Lower lobe of right lung (tissue), 2 donors: ENCODE results near the gene CCDC141. TPM values are rescaled to one million over a fixed set of nuclear protein-coding genes. Genes with fewer than 3 reads are reported as not detected.

ENCODE experiments used
- ATAC-seq, 2 donors: fragments of 200-7000 bp; cut with Tn5 transposase; one replicate each; pipeline ENCODE4 v1.9.1; 2020 to 2022; ENCODE audit warnings: mild to moderate bottlenecking in 2 of 2, moderate library complexity in 2 of 2
- DNase-seq: peaks from one replicate; pipeline ENCODE4 v3.0.0-alpha.2; 2020
- H3K27ac ChIP-seq: fragments of 200-600 bp; one replicate; pipeline ENCODE4 v1.8.0; 2022
- H3K27me3 ChIP-seq: fragments of 200-600 bp; one replicate; pipeline ENCODE4 v1.8.0; 2022; ENCODE audit warnings: low read depth
- H3K36me3 ChIP-seq: fragments of 200-600 bp; one replicate; pipeline ENCODE4 v1.8.0; 2022; ENCODE audit warnings: mild to moderate bottlenecking
- H3K4me1 ChIP-seq: fragments of 200-600 bp; one replicate; pipeline ENCODE4 v1.8.0; 2022
- H3K4me3 ChIP-seq: fragments of 200-600 bp; one replicate; pipeline ENCODE4 v1.8.0; 2022; ENCODE audit warnings: mild to moderate bottlenecking
- H3K9me3 ChIP-seq: fragments of 200-600 bp; one replicate; pipeline ENCODE4 v1.8.0; 2022
- intact Hi-C: fragments of 100-400 bp; cut with DNase I; formaldehyde crosslinking; loops from one replicate; pipeline ENCODE4 v1.11.0; 2022
- total RNA-seq: library from RNA; stranded (reverse); fragmentation: NEBNext Ultra II Directional; extraction: Animal tissue kit (Norgen Biotek cat#: 25700); gene quantifications from one replicate; pipeline ENCODE4 v1.2.1, GENCODE V29; 2021
- TF ChIP-seq, protein P1 (sequence below): fragments of 200-600 bp; IDR thresholded peaks from one replicate; pipeline ENCODE4 v1.8.0; 2022; ENCODE audit warnings: antibody characterized with exemption, mild to moderate bottlenecking
- donor health status: DM: no; HTN: yes; CAD: no; lungs with severe emphysema.

CCDC141 gene
- total RNA-seq, 1 donor from 2014 or later, result 40.5 TPM

DNA sequence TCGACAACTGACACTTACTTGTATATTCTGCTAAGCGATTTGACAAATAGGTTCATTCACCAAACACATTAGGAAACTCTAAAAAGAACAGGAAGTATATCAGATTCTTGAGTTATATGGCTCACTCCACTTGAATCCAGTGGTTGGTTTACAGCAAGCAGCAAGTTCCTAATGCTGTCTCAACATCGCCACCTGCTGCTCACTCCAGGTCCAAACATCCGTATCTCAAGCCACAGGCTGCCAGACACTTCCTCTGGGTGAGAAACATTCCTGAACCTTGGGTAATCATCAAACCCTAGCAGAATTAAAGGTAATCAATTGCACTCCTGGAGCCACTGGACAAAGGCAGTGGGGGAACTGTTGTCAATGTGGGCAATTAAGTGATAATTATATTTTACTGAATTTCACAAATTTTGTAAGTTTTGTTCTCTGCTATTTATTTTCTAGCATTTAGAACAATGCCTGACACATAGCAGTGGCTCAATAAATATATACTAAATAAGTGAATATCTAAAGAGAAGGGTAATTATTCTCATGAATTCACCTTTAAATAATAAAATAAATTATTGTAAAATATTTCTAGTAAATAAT is 135.6 kb downstream of the CCDC141 start:
- TF ChIP-seq, protein P1, sequence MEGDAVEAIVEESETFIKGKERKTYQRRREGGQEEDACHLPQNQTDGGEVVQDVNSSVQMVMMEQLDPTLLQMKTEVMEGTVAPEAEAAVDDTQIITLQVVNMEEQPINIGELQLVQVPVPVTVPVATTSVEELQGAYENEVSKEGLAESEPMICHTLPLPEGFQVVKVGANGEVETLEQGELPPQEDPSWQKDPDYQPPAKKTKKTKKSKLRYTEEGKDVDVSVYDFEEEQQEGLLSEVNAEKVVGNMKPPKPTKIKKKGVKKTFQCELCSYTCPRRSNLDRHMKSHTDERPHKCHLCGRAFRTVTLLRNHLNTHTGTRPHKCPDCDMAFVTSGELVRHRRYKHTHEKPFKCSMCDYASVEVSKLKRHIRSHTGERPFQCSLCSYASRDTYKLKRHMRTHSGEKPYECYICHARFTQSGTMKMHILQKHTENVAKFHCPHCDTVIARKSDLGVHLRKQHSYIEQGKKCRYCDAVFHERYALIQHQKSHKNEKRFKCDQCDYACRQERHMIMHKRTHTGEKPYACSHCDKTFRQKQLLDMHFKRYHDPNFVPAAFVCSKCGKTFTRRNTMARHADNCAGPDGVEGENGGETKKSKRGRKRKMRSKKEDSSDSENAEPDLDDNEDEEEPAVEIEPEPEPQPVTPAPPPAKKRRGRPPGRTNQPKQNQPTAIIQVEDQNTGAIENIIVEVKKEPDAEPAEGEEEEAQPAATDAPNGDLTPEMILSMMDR, result peak; percentile 79
- Histone ChIP-seq H3K36me3 (no peaks in the 10 kb centered on the region), H3K27ac (no peak overlapping the region), H3K9me3 (no peaks in the 10 kb centered on the region), H3K4me1 (no peaks in the 10 kb centered on the region), H3K27me3 (no peaks in the 10 kb centered on the region), H3K4me3 (no peak overlapping the region)
- DNase-seq (peak; percentile 85), ATAC-seq (peak; percentile 92 to 95)
- intact Hi-C loops, result no loop called here

DNA sequence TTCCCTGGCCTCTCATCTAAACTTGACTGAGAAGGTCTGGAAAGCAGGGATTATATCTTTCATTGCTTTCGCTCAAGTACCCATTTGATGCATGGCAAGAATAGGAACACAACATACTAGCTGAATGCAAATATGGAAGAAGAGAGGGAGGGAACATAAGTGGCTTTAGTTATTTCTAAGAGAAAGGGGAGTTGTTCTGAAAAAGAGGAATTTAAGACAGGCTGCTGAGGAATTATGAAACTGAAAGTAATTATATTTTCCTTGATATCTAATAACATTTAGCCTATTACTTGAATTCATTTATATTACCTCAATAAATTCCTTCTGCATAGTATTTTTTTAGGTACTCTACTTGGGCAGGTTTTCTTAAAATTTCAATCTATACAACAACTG is 136.9 kb downstream of the CCDC141 start:
- ATAC-seq (peak; percentile 43), DNase-seq (no peak)
- intact Hi-C loops, result no loop called here
- H3K9me3 ChIP-seq, result no peaks in the 10 kb centered on the region
- TF ChIP-seq, protein P1, result no peak
- no peaks in the 10 kb centered on the region for H3K36me3 ChIP-seq
- no peak overlapping the region for H3K4me3 ChIP-seq
- H3K27ac ChIP-seq, result no peak overlapping the region
- H3K4me1 ChIP-seq, result no peaks in the 10 kb centered on the region
- H3K27me3 ChIP-seq, result no peaks in the 10 kb centered on the region

DNA sequence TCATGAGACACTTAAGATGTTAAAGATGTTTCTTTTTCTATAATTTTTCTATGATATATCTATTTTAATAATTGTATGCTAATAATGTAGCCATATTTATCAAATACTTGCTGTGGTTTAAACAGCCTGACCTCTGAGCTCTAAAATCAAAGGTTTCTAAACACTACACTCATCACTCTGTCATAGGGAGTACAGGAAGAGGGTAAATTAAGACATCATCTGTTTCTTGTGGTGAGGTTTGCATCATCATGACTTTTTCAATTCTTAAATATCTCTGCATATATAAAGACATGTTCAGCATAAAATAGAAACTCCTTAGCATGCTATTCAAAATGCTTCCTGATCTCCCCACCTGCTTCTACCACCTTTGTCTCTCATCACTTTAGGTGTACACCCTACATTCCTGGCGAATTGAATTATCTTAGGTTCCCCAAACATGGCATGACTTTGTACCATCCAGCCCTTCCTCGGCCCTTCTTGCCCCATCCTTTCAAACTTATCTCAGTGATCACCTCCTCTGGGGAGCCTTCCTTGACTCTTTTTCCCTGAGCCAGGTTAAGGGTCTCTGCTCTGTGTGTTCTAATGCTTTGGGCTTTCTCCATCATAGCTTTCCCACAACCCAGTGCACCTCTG is 137.4 kb downstream of the CCDC141 start:
- DNase-seq, result no peak
- TF ChIP-seq, protein P1, result no peak
- intact Hi-C loops, result no loop called here
- Histone ChIP-seq H3K4me1 (no peaks in the 10 kb centered on the region), H3K36me3 (no peaks in the 10 kb centered on the region), H3K27ac (no peak overlapping the region), H3K27me3 (no peaks in the 10 kb centered on the region), H3K4me3 (no peak overlapping the region), H3K9me3 (no peaks in the 10 kb centered on the region)
- ATAC-seq, result no peak

DNA sequence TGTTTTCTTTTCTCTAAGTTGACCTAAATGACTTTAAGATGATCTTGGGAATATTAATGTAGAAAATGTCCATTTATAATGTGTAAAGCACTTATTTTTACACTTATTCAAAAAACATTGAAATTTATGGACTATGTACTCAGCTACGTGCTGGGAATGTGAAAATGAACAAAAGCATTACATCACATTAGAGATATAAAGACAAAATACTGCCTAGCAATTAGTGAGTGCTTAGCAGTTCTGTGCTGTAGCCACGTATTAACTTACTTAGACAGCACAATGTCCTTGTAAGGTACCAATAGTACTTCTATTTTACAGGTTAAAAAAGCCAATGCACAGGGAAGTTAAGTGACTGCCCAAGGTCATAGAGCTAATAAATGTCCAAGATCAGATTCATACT is 138.9 kb downstream of the CCDC141 start:
- Histone ChIP-seq H3K4me1 (no peaks in the 10 kb centered on the region), H3K27ac (no peak overlapping the region), H3K4me3 (no peak overlapping the region), H3K9me3 (no peaks in the 10 kb centered on the region), H3K36me3 (no peaks in the 10 kb centered on the region), H3K27me3 (no peaks in the 10 kb centered on the region)
- DNase-seq, result no peak
- ATAC-seq, result no peak
- TF ChIP-seq, protein P1, result no peak
- intact Hi-C loops, result no loop called here

DNA sequence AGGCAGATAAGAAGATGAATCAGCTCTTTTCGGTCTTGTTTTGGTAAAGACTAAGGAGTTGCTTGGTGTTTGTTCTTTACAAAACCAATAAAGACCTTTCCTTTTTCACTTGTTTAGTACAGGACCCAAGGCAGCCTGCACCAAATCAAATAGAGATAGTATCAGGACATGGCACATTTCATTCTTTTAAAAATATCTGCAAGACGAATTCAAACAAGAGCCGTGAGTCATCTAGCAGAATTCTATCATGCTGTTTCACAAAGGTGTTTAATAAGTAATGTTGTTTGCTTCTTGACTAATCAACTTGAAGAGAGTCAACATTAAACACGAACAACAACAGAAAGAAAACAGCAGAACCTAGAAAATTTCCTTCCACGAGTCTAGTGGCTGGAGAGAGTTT is 139.9 kb downstream of the CCDC141 start:
- ATAC-seq, result peak in 1 of 2 donors; percentile 61
- H3K27me3 ChIP-seq, result no peaks in the 10 kb centered on the region
- TF ChIP-seq, protein P1, result no peak
- no peak overlapping the region for H3K27ac ChIP-seq
- H3K9me3 ChIP-seq, result no peaks in the 10 kb centered on the region
- H3K4me1 ChIP-seq, result no peaks in the 10 kb centered on the region
- H3K4me3 ChIP-seq, result no peak overlapping the region
- intact Hi-C loops, result no loop called here
- DNase-seq, result no peak
- H3K36me3 ChIP-seq, result no peaks in the 10 kb centered on the region
